CD14-positive monocyte (primary cell): ENCODE data around the gene ATP8B3. TPM values are rescaled to one million over a fixed set of nuclear protein-coding genes. Genes with fewer than 3 reads are reported as not detected.

ENCODE experiments used
- DNase-seq, 3 donors: peaks; one replicate each; pipeline ENCODE4 v3.0.0-alpha.2; 2011 to 2022
- H2AFZ ChIP-seq: 2 replicates; pipeline ENCODE4 v1.6.0; 2012; ENCODE audit warnings: mild to moderate bottlenecking, low read depth, low read length, inconsistent platforms; ENCODE audit not compliant: insufficient read depth, poor library complexity, severe bottlenecking
- H3K27ac ChIP-seq, 2 donors: 1 replicate in 1 of 2; 2 replicates in 1 of 2; pipeline ENCODE4 v1.5.1; 2012 to 2013; ENCODE audit warnings: low read length in 2 of 2, control low read depth in 1 of 2, inconsistent platforms in 1 of 2, low read depth in 1 of 2, mild to moderate bottlenecking in 1 of 2
- H3K27me3 ChIP-seq, 2 donors: one replicate each; pipeline versions ENCODE4 v1.6.0 to v1.6.1; 2011 to 2013; ENCODE audit warnings: low read length in 2 of 2; ENCODE audit not compliant: control insufficient read depth in 2 of 2, insufficient read depth in 2 of 2
- H3K36me3 ChIP-seq, 2 donors: replicated peaks in 1 of 2; 1 replicate in 1 of 2; 2 replicates in 1 of 2; pipeline versions ENCODE4 v1.5.1 to v1.6.1; 2012 to 2013; ENCODE audit warnings: low read length in 2 of 2, control low read depth in 1 of 2, inconsistent platforms in 1 of 2, mild to moderate bottlenecking in 1 of 2; ENCODE audit not compliant: insufficient read depth in 2 of 2, control insufficient read depth in 1 of 2
- H3K4me1 ChIP-seq, 2 donors: 1 replicate in 1 of 2; 2 replicates in 1 of 2; pipeline versions ENCODE4 v1.5.1 to v1.6.1; 2012 to 2013; ENCODE audit warnings: low read length in 2 of 2, control low read depth in 1 of 2, inconsistent platforms in 1 of 2, mild to moderate bottlenecking in 1 of 2, moderate library complexity in 1 of 2; ENCODE audit not compliant: insufficient read depth in 2 of 2, control insufficient read depth in 1 of 2
- H3K4me2 ChIP-seq: replicated peaks from 2 replicates; pipeline ENCODE3; 2012; ENCODE audit warnings: low read length, moderate library complexity, mild to moderate bottlenecking; ENCODE audit not compliant: poor library complexity, severe bottlenecking; ENCODE audit errors: extremely low read depth
- H3K4me3 ChIP-seq, 3 experiments: fragments of 200-600 bp in 1 of 3; sonication (generic) in 1 of 3; replicated peaks in 1 of 3; 1 replicate in 2 of 3; 2 replicates in 1 of 3; pipeline ENCODE4 v1.5.1; 2011 to 2013; ENCODE audit warnings: low read length in 3 of 3, mild to moderate bottlenecking in 3 of 3, control low read depth in 2 of 3, low read depth in 2 of 3, inconsistent platforms in 1 of 3, moderate library complexity in 1 of 3
- H3K79me2 ChIP-seq: 2 replicates; pipeline ENCODE4 v1.6.0; 2012; ENCODE audit warnings: mild to moderate bottlenecking, control low read depth, inconsistent platforms, low read length, moderate library complexity; ENCODE audit not compliant: insufficient read depth
- H3K9ac ChIP-seq: 2 replicates; pipeline ENCODE4 v1.6.0; 2017; ENCODE audit warnings: low read length, mild to moderate bottlenecking; ENCODE audit not compliant: insufficient read depth, poor library complexity, severe bottlenecking
- H3K9me3 ChIP-seq, 2 donors: replicated peaks in 1 of 2; 1 replicate in 1 of 2; 2 replicates in 1 of 2; pipeline versions ENCODE4 v1.5.1 to v1.6.1; 2012 to 2013; ENCODE audit warnings: low read length in 2 of 2, control low read depth in 1 of 2; ENCODE audit not compliant: control insufficient read depth in 1 of 2, insufficient read depth in 1 of 2
- H4K20me1 ChIP-seq: 2 replicates; pipeline ENCODE4 v1.6.0; 2012; ENCODE audit warnings: mild to moderate bottlenecking, low read length, control low read depth, moderate library complexity; ENCODE audit not compliant: insufficient read depth
- H3K27ac Mint-ChIP-seq, 7 donors: one replicate each; pipeline ENCODE4 v1.8.0; 2020; ENCODE audit warnings: mild to moderate bottlenecking in 7 of 7, mixed read lengths in 7 of 7, moderate library complexity in 6 of 7, inconsistent platforms in 2 of 7
- H3K27me3 Mint-ChIP-seq, 3 donors: one replicate each; pipeline ENCODE4 v1.8.0; 2021 to 2022; ENCODE audit warnings: low read depth in 3 of 3, mild to moderate bottlenecking in 3 of 3, mixed read lengths in 3 of 3, moderate library complexity in 3 of 3, inconsistent platforms in 1 of 3
- H3K36me3 Mint-ChIP-seq, 2 donors: one replicate each; pipeline ENCODE4 v1.8.0; 2020; ENCODE audit warnings: mixed read lengths in 2 of 2, inconsistent platforms in 1 of 2, mild to moderate bottlenecking in 1 of 2
- H3K4me1 Mint-ChIP-seq: one replicate; pipeline ENCODE4 v1.8.0; 2020; ENCODE audit warnings: mild to moderate bottlenecking, mixed read lengths
- H3K4me3 Mint-ChIP-seq, 2 donors: one replicate each; pipeline ENCODE4 v1.8.0; 2020; ENCODE audit warnings: mild to moderate bottlenecking in 2 of 2, mixed read lengths in 2 of 2, moderate library complexity in 1 of 2
- H3K9me3 Mint-ChIP-seq, 7 donors: one replicate each; pipeline ENCODE4 v1.8.0; 2020 to 2022; ENCODE audit warnings: mixed read lengths in 7 of 7, mild to moderate bottlenecking in 6 of 7, moderate library complexity in 6 of 7, inconsistent platforms in 2 of 7
- WGBS: methylation state at CpG from one replicate; pipeline ENCODE4 v1.1.5; 2013; ENCODE audit warnings: missing lambda C conversion rate; ENCODE audit not compliant: insufficient coverage; 5-methylcytosine and 5-hydroxymethylcytosine counted together
- intact Hi-C, 2 donors: fragments of 100-400 bp; cut with micrococcal nuclease; formaldehyde crosslinking; loops; one replicate each; pipeline versions ENCODE4 v1.15.0 to v1.15.1; 2023
- polyA plus RNA-seq, 3 donors: library from polyadenylated mRNA; depleted of rRNA in 1 of 3; unstranded in 2 of 3; stranded (reverse) in 1 of 3; fragments of 300-500 nt in 2 of 3; fragments of >200 nt in 1 of 3; fragmentation: Illumina TruSeq in 2 of 3; gene quantifications; 1 replicate in 2 of 3; 2 replicates in 1 of 3; pipeline ENCODE4 v1.2.3, GENCODE V29; 2012 to 2021
- TF ChIP-seq, protein P1 (sequence below): fragments of 200-600 bp; IDR thresholded peaks from one replicate; pipeline ENCODE4 v1.8.0; 2022; ENCODE audit warnings: antibody characterized with exemption, mild to moderate bottlenecking

ATP8B3 gene
- polyA plus RNA-seq, 3 donors = 1.6 to 8.2 (median 1.8) TPM

DNA sequence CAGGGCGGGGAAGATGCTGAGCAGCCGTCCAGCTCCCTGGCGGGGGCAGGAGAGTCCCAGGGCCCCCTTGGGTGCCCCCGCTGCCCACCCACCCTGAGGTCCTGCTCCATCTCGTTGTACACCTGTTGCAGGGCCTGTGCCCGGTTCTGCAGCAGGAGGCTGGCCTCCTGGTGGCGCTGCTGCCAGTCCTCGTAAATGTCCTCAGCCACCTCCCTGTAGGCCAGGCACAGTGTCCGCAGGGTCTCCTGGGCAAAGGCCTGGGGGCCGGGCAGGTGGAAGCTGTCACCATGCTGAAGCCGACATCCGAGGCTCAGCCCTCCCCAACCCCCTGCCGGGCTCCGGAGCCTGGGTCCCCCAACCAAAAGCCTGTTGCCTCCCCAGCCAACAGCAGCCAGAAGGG lies 20.2 kb downstream of the ATP8B3 start:
- Histone ChIP-seq H4K20me1 (no peaks in the 10 kb centered on the region), H3K27ac (no peak overlapping the region), H3K9ac (no peak overlapping the region), H3K4me1 (peaks cover 3 to 13% of the 10 kb centered on the region in 2 donors), H3K36me3 (no peaks in the 10 kb centered on the region), H3K79me2 (no peaks in the 10 kb centered on the region), H3K9me3 (peaks cover 0 to 6% of the 10 kb centered on the region in 2 donors), H2AFZ (no peak overlapping the region), H3K27me3 (peaks cover 0 to 13% of the 10 kb centered on the region in 2 donors), H3K4me3 (no peak overlapping the region), H3K4me2 (no peak overlapping the region)
- Mint-ChIP-seq H3K27me3 (peaks cover 0 to 56% (median 24%) of the 10 kb centered on the region in 3 donors), H3K4me3 (no peak overlapping the region), H3K4me1 (peaks cover 5% of the 10 kb centered on the region), H3K27ac (no peak overlapping the region), H3K36me3 (no peaks in the 10 kb centered on the region), H3K9me3 (peaks cover 0 to 9% (median 7%) of the 10 kb centered on the region in 7 donors)
- TF ChIP-seq, protein P1, sequence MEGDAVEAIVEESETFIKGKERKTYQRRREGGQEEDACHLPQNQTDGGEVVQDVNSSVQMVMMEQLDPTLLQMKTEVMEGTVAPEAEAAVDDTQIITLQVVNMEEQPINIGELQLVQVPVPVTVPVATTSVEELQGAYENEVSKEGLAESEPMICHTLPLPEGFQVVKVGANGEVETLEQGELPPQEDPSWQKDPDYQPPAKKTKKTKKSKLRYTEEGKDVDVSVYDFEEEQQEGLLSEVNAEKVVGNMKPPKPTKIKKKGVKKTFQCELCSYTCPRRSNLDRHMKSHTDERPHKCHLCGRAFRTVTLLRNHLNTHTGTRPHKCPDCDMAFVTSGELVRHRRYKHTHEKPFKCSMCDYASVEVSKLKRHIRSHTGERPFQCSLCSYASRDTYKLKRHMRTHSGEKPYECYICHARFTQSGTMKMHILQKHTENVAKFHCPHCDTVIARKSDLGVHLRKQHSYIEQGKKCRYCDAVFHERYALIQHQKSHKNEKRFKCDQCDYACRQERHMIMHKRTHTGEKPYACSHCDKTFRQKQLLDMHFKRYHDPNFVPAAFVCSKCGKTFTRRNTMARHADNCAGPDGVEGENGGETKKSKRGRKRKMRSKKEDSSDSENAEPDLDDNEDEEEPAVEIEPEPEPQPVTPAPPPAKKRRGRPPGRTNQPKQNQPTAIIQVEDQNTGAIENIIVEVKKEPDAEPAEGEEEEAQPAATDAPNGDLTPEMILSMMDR = no peak
- no peak for DNase-seq
- WGBS = 86% methylated on average over 14 of the region's 14 CpGs
- intact Hi-C loops = no loop called here

DNA sequence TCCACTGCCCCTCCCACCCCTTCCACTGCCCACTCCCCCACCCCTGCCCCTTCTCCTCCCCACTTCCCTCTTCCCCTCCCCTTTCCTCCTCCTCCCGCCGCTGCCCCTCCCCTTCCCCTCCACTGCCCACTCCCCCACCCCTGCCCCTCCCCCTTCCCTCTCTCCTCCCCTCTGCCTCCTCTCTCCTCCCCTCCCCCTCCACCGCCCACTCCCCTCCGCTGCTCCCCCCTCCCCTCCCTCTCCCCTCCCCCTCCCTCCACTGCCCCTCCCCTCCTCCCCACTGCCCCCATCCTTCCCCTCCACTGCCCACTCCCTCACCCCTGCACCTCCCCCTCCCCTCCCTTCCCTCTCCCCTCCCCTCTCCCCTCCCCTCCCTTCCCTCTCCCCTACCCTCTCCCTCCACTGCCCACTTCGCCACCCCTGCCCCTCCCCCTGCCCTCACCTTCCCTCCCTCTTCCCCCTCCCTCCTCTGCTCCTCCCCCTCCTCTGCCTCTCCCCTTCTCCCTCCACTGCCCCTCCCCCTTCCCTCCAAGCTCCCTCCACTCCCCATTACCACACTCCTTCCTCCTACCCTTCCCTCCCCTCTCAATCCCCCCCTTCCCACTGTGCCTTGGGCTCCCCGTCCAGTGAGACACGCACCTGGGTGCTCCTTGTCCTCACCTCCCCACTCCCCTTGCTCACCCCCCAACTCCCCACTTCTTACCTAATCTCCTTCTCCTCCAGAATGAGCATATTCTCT lies 21.9 kb downstream of the ATP8B3 start:
- Histone ChIP-seq H3K4me3 (no peak overlapping the region), H3K79me2 (no peaks in the 10 kb centered on the region), H3K27me3 (peaks cover 0 to 7% of the 10 kb centered on the region in 2 donors), H3K4me1 (peaks cover 0 to 6% of the 10 kb centered on the region in 2 donors), H3K9ac (no peak overlapping the region), H3K27ac (no peak overlapping the region), H3K9me3 (peaks cover 0 to 6% of the 10 kb centered on the region in 2 donors), H3K4me2 (peak overlapping the region; percentile 66), H4K20me1 (no peaks in the 10 kb centered on the region), H3K36me3 (no peaks in the 10 kb centered on the region), H2AFZ (no peak overlapping the region)
- 26% methylated on average over 2 of the region's 7 CpGs for WGBS
- Mint-ChIP-seq H3K27me3 (peaks cover 8 to 45% (median 20%) of the 10 kb centered on the region in 3 donors), H3K27ac (no peak overlapping the region), H3K36me3 (no peaks in the 10 kb centered on the region), H3K9me3 (peaks cover 0 to 9% (median 7%) of the 10 kb centered on the region in 7 donors), H3K4me1 (no peaks in the 10 kb centered on the region), H3K4me3 (no peak overlapping the region)
- TF ChIP-seq, protein P1 = no peak
- DNase-seq = no peak
- intact Hi-C loops = no loop called here
